Fibroblast of the aortic adventitia (primary cell): ENCODE data around the gene SOX6. TPM values are rescaled to one million over a fixed set of nuclear protein-coding genes. Genes with fewer than 3 reads are reported as not detected.

Source experiments
- DNase-seq: peaks from one replicate; pipeline ENCODE4 v3.0.0-alpha.2; 2010; ENCODE audit warnings: low read depth
- H3K4me3 ChIP-seq: 2 replicates; pipeline ENCODE4 v1.5.1; 2011; ENCODE audit warnings: low read depth, mild to moderate bottlenecking, control low read depth, low read length, moderate library complexity
- CTCF ChIP-seq: IDR thresholded peaks from 2 replicates; pipeline ENCODE4 v1.5.1; 2011; ENCODE audit warnings: mild to moderate bottlenecking, low read length, control low read depth, inconsistent platforms; ENCODE audit not compliant: insufficient read depth
- total RNA-seq: library from RNA; depleted of rRNA; stranded (reverse); fragments of >200 nt; gene quantifications from 2 replicates; pipeline ENCODE4 v1.2.3, GENCODE V29; 2012; ENCODE audit warnings: low replicate concordance

SOX6 gene
- total RNA-seq, 1 donor: 0.36 TPM

DNA sequence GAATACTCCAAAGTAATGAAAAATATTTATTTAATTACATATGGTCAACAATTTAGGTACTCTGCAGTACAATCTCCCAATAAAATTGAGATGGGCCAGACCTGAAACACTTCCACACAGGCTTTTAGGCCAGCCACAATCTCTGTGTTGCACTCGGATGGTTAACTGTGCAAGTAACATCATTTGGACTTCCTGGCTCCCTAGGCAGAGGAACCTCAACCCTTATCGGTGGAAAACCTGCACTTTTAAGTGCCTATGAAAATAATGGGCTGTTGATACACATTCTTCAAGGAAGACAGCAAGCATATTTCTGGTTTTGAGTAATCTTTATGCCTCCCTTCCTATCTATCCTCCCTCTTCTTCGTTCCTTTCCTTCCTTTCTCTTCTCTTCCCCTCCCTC, 343.1 kb downstream of the SOX6 start:
- H3K4me3 ChIP-seq: no peak overlapping the region
- TF ChIP-seq CTCF: no peak
- no peak for DNase-seq

DNA sequence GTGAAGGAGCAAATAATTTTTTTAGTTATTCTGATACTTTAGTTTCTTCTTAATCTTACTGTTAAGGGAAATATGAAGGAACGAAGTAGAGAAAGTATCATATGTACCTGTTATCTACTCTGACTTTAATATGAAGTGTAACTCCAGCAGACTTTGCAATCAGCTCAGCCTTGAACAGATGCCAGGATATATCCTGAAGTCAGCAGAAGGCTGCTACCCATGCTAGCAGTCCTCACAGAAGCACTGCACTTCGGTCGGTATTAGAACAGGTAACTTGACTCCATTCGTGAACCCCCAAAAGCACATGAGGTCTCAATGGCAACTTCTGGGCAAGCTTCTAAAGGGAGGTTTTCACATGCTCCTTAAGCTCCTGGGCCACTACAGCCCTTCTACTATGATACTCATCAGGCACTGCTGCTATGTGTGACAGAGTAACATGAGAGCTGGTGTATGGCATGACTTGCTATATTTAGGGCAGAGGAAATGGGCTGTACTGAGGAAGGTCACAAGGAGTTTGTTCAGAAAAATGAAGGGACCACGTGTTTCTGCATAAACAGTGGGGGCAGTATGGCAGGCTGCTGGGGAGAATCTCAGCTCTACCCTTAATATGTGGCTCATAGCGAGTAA, 344.1 kb downstream of the SOX6 start:
- H3K4me3 ChIP-seq: no peak overlapping the region
- TF ChIP-seq CTCF: no peak
- DNase-seq: no peak

DNA sequence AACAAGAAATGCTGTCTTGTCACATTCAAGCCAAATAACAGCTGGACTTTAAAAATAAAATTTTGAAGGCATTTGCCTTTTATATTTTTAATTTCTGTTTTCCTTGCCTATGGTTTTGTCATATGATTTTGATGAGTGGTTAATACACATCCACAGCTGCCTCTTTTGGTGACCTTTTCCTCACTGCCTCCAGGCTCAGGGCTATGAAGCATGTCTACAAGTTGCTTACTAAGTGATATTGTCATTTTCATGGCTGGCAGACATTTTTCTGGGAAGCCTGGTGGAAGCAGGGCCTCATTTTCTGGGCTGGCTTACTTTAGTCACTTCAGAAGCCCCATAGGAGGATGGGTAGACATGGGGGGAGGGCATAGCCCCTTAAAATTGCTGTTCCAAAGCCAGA, 344.9 kb downstream of the SOX6 start:
- no peak for TF ChIP-seq CTCF
- no peak for DNase-seq
- H3K4me3 ChIP-seq: no peak overlapping the region

- DNase-seq: no peak
- H3K4me3 ChIP-seq: no peak overlapping the region
- no peak for TF ChIP-seq CTCF
Measured at GRCh38 chr11:16009021-16009420, 347.3 kb downstream of the SOX6 start.

GRCh38 chr11:16007514-16007913, 348.8 kb downstream of the SOX6 start:
- no peak for DNase-seq
- no peak overlapping the region for H3K4me3 ChIP-seq
- no peak for TF ChIP-seq CTCF

GRCh38 chr11:16002942-16003341, 353.4 kb downstream of the SOX6 start:
- DNase-seq: no peak
- no peak for TF ChIP-seq CTCF
- H3K4me3 ChIP-seq: no peak overlapping the region

DNA sequence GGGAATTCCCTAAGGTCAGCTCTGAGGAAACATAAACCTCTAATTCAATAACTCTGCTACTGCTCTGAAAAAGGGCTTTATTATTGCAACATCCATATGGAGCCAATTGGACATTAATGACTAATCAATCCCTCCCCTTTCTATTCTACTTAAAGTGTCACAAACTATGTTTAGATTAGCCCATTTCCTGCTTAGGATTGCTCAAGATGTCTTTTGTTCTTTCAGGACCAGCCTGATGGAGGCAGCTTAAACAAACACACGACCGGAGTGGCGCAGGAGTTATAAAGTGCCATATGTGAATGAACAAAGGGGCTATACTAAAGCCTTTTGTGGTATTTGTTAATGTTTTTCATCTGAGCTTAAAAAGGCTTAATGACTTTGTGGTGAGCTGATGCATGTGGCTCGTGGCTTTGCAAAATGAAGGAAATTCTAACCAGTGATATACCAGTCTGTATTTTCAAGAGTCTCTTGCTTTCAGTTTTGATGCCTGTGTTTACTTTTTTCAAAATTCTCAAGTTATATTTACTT, 354.4 kb downstream of the SOX6 start:
- no peak overlapping the region for H3K4me3 ChIP-seq
- DNase-seq: peak; percentile 92
- no peak for TF ChIP-seq CTCF
